ENCODE measurements around the gene PRM2. TPM values are rescaled to one million over a fixed set of nuclear protein-coding genes. Genes with fewer than 3 reads are reported as not detected.

PRM2 gene
- polyA plus RNA-seq (2013): not detected

- H3K27ac ChIP-seq (ENCODE audit: insufficient read depth in 1 of 2, low read depth in 1 of 2, low read length in 2 of 2, poor library complexity in 1 of 2, severe bottlenecking in 2 of 2): no peak within 1 kb of the TSS
- no peaks in the 10 kb centered on the region for H3K9me3 ChIP-seq (ENCODE audit: control extremely low read depth in 1 of 5, control insufficient read depth in 4 of 5, insufficient read depth in 2 of 5, low read depth in 1 of 5, low read length in 4 of 5)
- no peak for DNase-seq
- no peaks in the 10 kb centered on the region for H3K36me3 ChIP-seq (ENCODE audit: control insufficient read depth in 4 of 4, insufficient read depth in 4 of 4, low read length in 3 of 4)
- POLR2A ChIA-PET: no interaction called here
- 98% methylated on average over 26 of the region's 26 CpGs for WGBS (ENCODE audit: insufficient coverage)
- CTCF ChIA-PET: interaction anchor here (0.5 to 1.6 kb wide), 2 partner anchors 19 to 317 kb away, joined by 3 to 5 read pairs; partner anchors contain the start of gene SOCS1
- H3K4me3 ChIP-seq (ENCODE audit: control insufficient read depth in 1 of 7, extremely low read depth in 1 of 7, insufficient read depth in 4 of 7, low read depth in 2 of 7, low read length in 6 of 7): no peak within 1 kb of the TSS
- peaks cover 5 to 12% (median 10%) of the 10 kb centered on the region in 4 experiments for H3K4me1 ChIP-seq (ENCODE audit: control extremely low read depth in 1 of 4, control insufficient read depth in 4 of 4, insufficient read depth in 4 of 4, low read length in 3 of 4)
- no peaks in the 10 kb centered on the region for H3K27me3 ChIP-seq (replicated peaks in 2 of 5; ENCODE audit: control insufficient read depth in 4 of 5, insufficient read depth in 5 of 5, low read length in 4 of 5)
Observed at GRCh38 chr16:11276143-11276895, at the start of gene PRM2. Gene PRM2 (minus strand): TSS chr16:11276480. CDS start chr16:11276370, 110 bp downstream.

- Histone ChIP-seq H3K4me3 (ENCODE audit: control insufficient read depth in 1 of 7, extremely low read depth in 1 of 7, insufficient read depth in 4 of 7, low read depth in 2 of 7, low read length in 6 of 7) (no peak overlapping the region), H3K4me1 (ENCODE audit: control extremely low read depth in 1 of 4, control insufficient read depth in 4 of 4, insufficient read depth in 4 of 4, low read length in 3 of 4) (peaks cover 0 to 32% (median 28%) of the 10 kb centered on the region in 4 experiments), H3K36me3 (ENCODE audit: control insufficient read depth in 4 of 4, insufficient read depth in 4 of 4, low read length in 3 of 4) (no peaks in the 10 kb centered on the region), H3K9me3 (ENCODE audit: control extremely low read depth in 1 of 5, control insufficient read depth in 4 of 5, insufficient read depth in 2 of 5, low read depth in 1 of 5, low read length in 4 of 5) (no peaks in the 10 kb centered on the region), H3K27me3 (replicated peaks in 2 of 5; ENCODE audit: control insufficient read depth in 4 of 5, insufficient read depth in 5 of 5, low read length in 4 of 5) (no peaks in the 10 kb centered on the region), H3K27ac (ENCODE audit: insufficient read depth in 1 of 2, low read depth in 1 of 2, low read length in 2 of 2, poor library complexity in 1 of 2, severe bottlenecking in 2 of 2) (no peak overlapping the region)
- 59% methylated on average over 9 of the region's 10 CpGs for WGBS (ENCODE audit: insufficient coverage)
- peak in 2 of 3 donors; percentile 84 to 87 for DNase-seq
- ChIA-PET POLR2A (interaction anchor here (1.2 kb wide), 1 partner anchor 28 kb away, joined by 4 read pairs; no protein-coding TSS in a partner anchor), CTCF (interaction anchor here (0.6 to 2.6 kb wide), 4 partner anchors 13 to 148 kb away, joined by 3 to 7 read pairs (median 4); no protein-coding TSS in a partner anchor)
Observed at GRCh38 chr16:11325404-11326083, 49.3 kb upstream of the PRM2 start.

GRCh38 chr16:11323551-11324336 lies 47.5 kb upstream of the PRM2 start:
- POLR2A ChIA-PET: no interaction called here
- H3K9me3 ChIP-seq (ENCODE audit: control extremely low read depth in 1 of 5, control insufficient read depth in 4 of 5, insufficient read depth in 2 of 5, low read depth in 1 of 5, low read length in 4 of 5): no peaks in the 10 kb centered on the region
- no peak for DNase-seq
- peaks cover 0 to 25% (median 23%) of the 10 kb centered on the region in 4 experiments for H3K4me1 ChIP-seq (ENCODE audit: control extremely low read depth in 1 of 4, control insufficient read depth in 4 of 4, insufficient read depth in 4 of 4, low read length in 3 of 4)
- no peak overlapping the region for H3K27ac ChIP-seq (ENCODE audit: insufficient read depth in 1 of 2, low read depth in 1 of 2, low read length in 2 of 2, poor library complexity in 1 of 2, severe bottlenecking in 2 of 2)
- CTCF ChIA-PET: interaction anchor here (1.3 to 2.6 kb wide), 2 partner anchors 11 to 31 kb away, joined by 4 to 7 read pairs; no protein-coding TSS in a partner anchor
- WGBS (ENCODE audit: insufficient coverage): 100% methylated on average over 8 of the region's 11 CpGs
- H3K4me3 ChIP-seq (ENCODE audit: control insufficient read depth in 1 of 7, extremely low read depth in 1 of 7, insufficient read depth in 4 of 7, low read depth in 2 of 7, low read length in 6 of 7): no peak overlapping the region
- H3K27me3 ChIP-seq (replicated peaks in 2 of 5; ENCODE audit: control insufficient read depth in 4 of 5, insufficient read depth in 5 of 5, low read length in 4 of 5): no peaks in the 10 kb centered on the region
- H3K36me3 ChIP-seq (ENCODE audit: control insufficient read depth in 4 of 4, insufficient read depth in 4 of 4, low read length in 3 of 4): no peaks in the 10 kb centered on the region

GRCh38 chr16:11322823-11323222 lies 46.5 kb upstream of the PRM2 start:
- WGBS (ENCODE audit: insufficient coverage): 100% methylated on average over 2 of the region's 3 CpGs
- H3K9me3 ChIP-seq (ENCODE audit: control extremely low read depth in 1 of 5, control insufficient read depth in 4 of 5, insufficient read depth in 2 of 5, low read depth in 1 of 5, low read length in 4 of 5): no peaks in the 10 kb centered on the region
- no peaks in the 10 kb centered on the region for H3K36me3 ChIP-seq (ENCODE audit: control insufficient read depth in 4 of 4, insufficient read depth in 4 of 4, low read length in 3 of 4)
- no peaks in the 10 kb centered on the region for H3K27me3 ChIP-seq (replicated peaks in 2 of 5; ENCODE audit: control insufficient read depth in 4 of 5, insufficient read depth in 5 of 5, low read length in 4 of 5)
- CTCF ChIA-PET: interaction anchor here (1.3 kb wide), 1 partner anchor 32 kb away, joined by 4 read pairs; no protein-coding TSS in a partner anchor
- H3K27ac ChIP-seq (ENCODE audit: insufficient read depth in 1 of 2, low read depth in 1 of 2, low read length in 2 of 2, poor library complexity in 1 of 2, severe bottlenecking in 2 of 2): no peak overlapping the region
- H3K4me3 ChIP-seq (ENCODE audit: control insufficient read depth in 1 of 7, extremely low read depth in 1 of 7, insufficient read depth in 4 of 7, low read depth in 2 of 7, low read length in 6 of 7): no peak overlapping the region
- H3K4me1 ChIP-seq (ENCODE audit: control extremely low read depth in 1 of 4, control insufficient read depth in 4 of 4, insufficient read depth in 4 of 4, low read length in 3 of 4): peaks cover 0 to 16% (median 15%) of the 10 kb centered on the region in 4 experiments
- POLR2A ChIA-PET: no interaction called here
- DNase-seq: no peak

GRCh38 chr16:11321662-11322061 lies 45.4 kb upstream of the PRM2 start:
- CTCF ChIA-PET: no interaction called here
- Histone ChIP-seq H3K27me3 (replicated peaks in 2 of 5; ENCODE audit: control insufficient read depth in 4 of 5, insufficient read depth in 5 of 5, low read length in 4 of 5) (no peaks in the 10 kb centered on the region), H3K36me3 (ENCODE audit: control insufficient read depth in 4 of 4, insufficient read depth in 4 of 4, low read length in 3 of 4) (no peaks in the 10 kb centered on the region), H3K4me3 (ENCODE audit: control insufficient read depth in 1 of 7, extremely low read depth in 1 of 7, insufficient read depth in 4 of 7, low read depth in 2 of 7, low read length in 6 of 7) (no peak overlapping the region), H3K9me3 (ENCODE audit: control extremely low read depth in 1 of 5, control insufficient read depth in 4 of 5, insufficient read depth in 2 of 5, low read depth in 1 of 5, low read length in 4 of 5) (no peaks in the 10 kb centered on the region), H3K27ac (ENCODE audit: insufficient read depth in 1 of 2, low read depth in 1 of 2, low read length in 2 of 2, poor library complexity in 1 of 2, severe bottlenecking in 2 of 2) (no peak overlapping the region), H3K4me1 (ENCODE audit: control extremely low read depth in 1 of 4, control insufficient read depth in 4 of 4, insufficient read depth in 4 of 4, low read length in 3 of 4) (peaks cover 0 to 14% (median 14%) of the 10 kb centered on the region in 4 experiments)
- 51% methylated on average over 5 of the region's 5 CpGs for WGBS (ENCODE audit: insufficient coverage)
- POLR2A ChIA-PET: no interaction called here
- DNase-seq: no peak

GRCh38 chr16:11320170-11320569 lies 43.9 kb upstream of the PRM2 start:
- no peak for DNase-seq
- WGBS (ENCODE audit: insufficient coverage): 97% methylated on average over 9 of the region's 10 CpGs
- POLR2A ChIA-PET: no interaction called here
- CTCF ChIA-PET: interaction anchor here (1.1 kb wide), 1 partner anchor 9 kb away, joined by 3 read pairs; no protein-coding TSS in a partner anchor
- no peaks in the 10 kb centered on the region for H3K27me3 ChIP-seq (replicated peaks in 2 of 5; ENCODE audit: control insufficient read depth in 4 of 5, insufficient read depth in 5 of 5, low read length in 4 of 5)
- H3K4me3 ChIP-seq (ENCODE audit: control insufficient read depth in 1 of 7, extremely low read depth in 1 of 7, insufficient read depth in 4 of 7, low read depth in 2 of 7, low read length in 6 of 7): no peak overlapping the region
- H3K4me1 ChIP-seq (ENCODE audit: control extremely low read depth in 1 of 4, control insufficient read depth in 4 of 4, insufficient read depth in 4 of 4, low read length in 3 of 4): peaks cover 0 to 5% (median 3%) of the 10 kb centered on the region in 4 experiments
- H3K9me3 ChIP-seq (ENCODE audit: control extremely low read depth in 1 of 5, control insufficient read depth in 4 of 5, insufficient read depth in 2 of 5, low read depth in 1 of 5, low read length in 4 of 5): no peaks in the 10 kb centered on the region
- H3K36me3 ChIP-seq (ENCODE audit: control insufficient read depth in 4 of 4, insufficient read depth in 4 of 4, low read length in 3 of 4): no peaks in the 10 kb centered on the region
- H3K27ac ChIP-seq (ENCODE audit: insufficient read depth in 1 of 2, low read depth in 1 of 2, low read length in 2 of 2, poor library complexity in 1 of 2, severe bottlenecking in 2 of 2): no peak overlapping the region
